GM18873 (cell line): ENCODE measurements around the gene KCTD3.

Experiments used
- ATAC-seq: cut with Tn5 transposase; IDR thresholded peaks from one replicate; pipeline ENCODE4 v1.9.1; 2021; ENCODE audit warnings: mild to moderate bottlenecking, moderate library complexity, moderate number of reproducible peaks; ENCODE audit not compliant: unreplicated experiment, low FRiP score

KCTD3 gene

DNA sequence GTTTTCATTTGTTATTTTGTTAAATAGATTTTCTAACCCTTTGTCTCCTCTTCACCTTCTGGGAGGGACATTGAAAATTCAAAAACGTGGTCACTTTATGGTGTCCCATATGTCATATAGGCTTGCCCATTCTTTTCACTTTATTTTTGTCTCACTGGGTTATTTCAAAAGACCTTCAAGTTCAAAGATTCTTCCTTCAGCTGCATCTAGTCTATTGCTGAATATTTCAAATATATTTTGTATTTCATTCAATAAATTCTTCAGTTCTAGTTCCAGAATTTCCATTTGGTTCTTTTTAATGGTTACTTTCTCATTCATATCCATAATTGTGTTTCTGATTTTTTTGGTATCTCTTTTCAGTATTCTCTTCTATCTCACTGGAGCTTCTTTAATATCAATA is 11.6 kb upstream of the KCTD3 start:
- no peak for ATAC-seq

- ATAC-seq = no peak
Observed at GRCh38 chr1:215556996-215557395, 10.1 kb upstream of the KCTD3 start.

DNA sequence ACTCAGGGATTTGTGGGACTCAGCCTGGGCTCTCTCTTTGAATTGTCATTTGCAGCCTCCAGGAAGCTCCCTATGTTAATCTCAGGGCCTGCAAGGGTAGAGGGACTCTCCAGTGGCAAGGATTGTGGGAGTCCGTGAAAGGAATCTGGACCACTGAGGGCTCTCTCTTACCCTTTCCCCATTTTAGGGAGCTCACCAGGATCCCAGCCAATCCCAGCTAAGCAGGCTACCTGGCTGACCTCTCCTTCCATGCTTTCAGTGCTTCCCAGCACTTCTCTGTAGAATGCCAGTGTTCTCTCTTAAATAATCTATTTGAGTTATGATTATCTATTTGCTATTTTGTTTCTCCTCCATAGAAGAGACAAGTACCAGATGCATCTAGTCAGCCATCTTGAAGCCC is 9.6 kb upstream of the KCTD3 start:
- ATAC-seq = no peak

DNA sequence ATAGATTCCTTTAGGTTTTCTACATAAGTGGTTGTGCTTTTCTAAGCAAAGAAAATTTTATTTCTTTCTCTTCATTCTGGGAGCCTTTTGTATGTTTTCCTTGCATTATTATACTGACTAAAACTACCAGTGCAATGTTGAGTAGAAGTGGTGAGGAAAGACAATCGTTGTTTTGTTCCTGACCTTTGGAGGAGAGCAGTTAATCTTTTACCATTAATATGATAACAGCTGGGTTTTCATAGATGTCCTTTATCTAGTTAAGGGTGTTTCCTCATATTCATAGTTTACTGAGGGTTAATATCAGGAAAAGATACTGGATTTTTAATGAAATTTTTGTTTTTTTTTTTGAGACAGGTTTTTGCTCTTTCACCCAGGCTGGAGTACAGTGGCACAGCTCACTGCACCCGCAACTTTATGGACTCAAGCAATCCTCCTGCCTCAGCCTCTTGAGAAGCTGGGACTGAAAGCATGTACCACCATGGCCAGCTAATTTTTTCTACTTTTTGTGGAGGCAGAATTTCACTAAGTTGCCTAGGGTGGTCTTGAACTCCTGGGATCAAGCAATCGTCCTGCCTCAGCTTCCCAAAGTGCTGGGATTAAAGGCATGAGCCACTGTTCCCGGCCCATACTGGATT is 9.0 kb upstream of the KCTD3 start:
- no peak for ATAC-seq

- peak; percentile 36 for ATAC-seq
Observed at GRCh38 chr1:215567491-215568298, 591 bp downstream of the KCTD3 start.

DNA sequence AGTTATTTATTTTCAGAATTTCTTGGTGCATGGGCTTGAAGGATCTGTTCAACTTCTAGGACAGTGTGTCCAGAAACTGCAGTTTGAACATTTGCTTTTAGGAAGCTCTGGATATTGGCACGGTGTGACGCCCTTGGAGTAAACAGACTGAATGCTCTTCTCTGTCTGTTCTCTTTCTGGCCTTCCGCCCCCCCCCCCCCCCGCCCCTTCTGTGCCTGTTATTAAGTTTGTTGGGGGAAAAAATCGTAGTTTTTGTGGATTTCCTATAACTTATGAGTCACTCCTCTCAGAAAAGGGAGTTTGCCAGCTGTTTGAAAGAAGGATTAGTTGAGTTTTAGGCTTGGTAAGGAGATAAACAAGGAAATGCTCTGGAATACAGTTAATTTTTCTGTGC is 1.2 kb downstream of the KCTD3 start:
- ATAC-seq = no peak

- no peak for ATAC-seq
Observed at GRCh38 chr1:215569986-215570824, 3.1 kb downstream of the KCTD3 start.

GRCh38 chr1:215581896-215582295 is 14.8 kb downstream of the KCTD3 start:
- no peak for ATAC-seq

- ATAC-seq = no peak
Observed at GRCh38 chr1:215583185-215583749, 16.2 kb downstream of the KCTD3 start.

- no peak for ATAC-seq
Observed at GRCh38 chr1:215584389-215584788, 17.3 kb downstream of the KCTD3 start.

GRCh38 chr1:215589650-215590435 is 22.7 kb downstream of the KCTD3 start:
- no peak for ATAC-seq

DNA sequence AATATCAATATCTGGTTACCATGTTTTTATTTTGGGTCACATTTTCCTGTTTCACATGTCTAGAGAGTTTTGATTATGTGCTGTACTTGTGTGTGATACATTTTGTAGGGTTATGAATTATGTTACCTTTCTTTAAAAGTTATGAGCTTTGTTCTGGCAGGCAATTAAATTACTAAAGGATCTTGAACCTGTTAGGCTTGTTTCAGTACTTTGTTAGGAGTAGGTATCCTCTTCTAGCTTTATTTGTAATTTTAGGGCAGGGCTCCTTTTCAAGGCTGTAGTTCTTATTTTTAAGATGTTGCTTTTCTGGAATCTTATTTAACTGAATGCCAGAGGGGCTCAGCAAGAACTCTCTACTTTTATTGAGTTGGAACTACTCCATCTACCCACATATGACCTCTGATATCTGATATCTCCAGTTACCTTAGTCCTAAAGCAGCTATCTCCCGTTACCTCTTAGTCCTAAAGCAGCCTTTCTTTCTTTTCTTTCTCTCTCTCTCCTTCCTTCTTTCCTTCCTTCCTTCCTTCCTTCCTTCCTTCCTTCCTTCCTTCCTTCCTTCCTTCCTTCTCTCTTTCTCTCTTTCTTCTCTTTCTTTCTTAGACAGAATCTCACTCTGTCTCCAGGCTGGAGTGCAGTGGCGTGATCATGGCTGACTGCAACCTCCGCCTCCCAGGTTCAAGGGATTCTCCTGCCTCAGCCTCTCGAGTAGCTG is 23.8 kb downstream of the KCTD3 start:
- ATAC-seq = no peak

GRCh38 chr1:215594640-215595039 is 27.5 kb downstream of the KCTD3 start:
- ATAC-seq = no peak

DNA sequence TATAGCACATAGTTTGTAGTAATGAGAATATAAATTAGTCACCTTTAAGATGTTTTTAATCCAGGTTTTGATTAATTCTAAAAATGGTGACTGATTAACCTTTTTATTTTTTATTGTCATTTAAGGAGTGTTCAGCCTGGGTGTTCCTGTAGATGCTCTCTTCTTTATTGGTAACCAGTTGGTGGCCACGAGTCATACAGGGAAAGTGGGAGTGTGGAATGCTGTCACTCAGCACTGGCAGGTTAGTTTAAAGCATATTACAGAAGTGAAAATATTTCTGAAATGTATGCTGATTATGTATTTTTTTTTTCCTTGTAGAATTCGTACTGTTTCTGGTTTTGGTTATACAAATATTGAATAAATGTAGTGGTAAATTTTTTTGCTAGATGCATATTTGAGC is 28.1 kb downstream of the KCTD3 start:
- no peak for ATAC-seq

GRCh38 chr1:215597961-215598360 is 30.9 kb downstream of the KCTD3 start:
- ATAC-seq = no peak

GRCh38 chr1:215599418-215600074 is 32.4 kb downstream of the KCTD3 start:
- ATAC-seq = no peak

DNA sequence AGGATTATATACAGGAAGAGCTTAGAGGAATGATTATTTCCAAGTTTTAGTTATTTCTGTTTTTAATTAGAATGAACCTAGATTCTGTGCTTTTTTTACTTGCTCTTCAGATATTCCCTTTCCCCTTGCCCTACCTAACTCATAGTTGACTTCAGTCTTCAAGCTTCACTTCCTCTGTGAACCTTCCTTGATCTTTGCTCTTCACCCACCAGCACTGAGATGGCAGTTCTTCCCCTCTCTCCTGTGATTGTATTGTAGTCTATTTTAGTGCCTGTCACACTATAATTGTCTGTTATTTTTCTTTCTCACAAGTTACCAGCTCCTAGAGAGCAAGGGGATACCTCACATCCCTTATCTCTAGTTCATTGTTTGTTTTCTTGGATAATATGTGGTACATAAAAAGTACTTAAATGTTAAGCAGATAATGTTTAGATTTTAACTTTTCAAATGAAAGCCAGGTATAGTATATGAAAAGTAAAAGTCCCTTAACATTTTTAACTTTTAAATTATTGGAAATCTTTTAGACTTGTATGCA is 33.2 kb downstream of the KCTD3 start:
- no peak for ATAC-seq

DNA sequence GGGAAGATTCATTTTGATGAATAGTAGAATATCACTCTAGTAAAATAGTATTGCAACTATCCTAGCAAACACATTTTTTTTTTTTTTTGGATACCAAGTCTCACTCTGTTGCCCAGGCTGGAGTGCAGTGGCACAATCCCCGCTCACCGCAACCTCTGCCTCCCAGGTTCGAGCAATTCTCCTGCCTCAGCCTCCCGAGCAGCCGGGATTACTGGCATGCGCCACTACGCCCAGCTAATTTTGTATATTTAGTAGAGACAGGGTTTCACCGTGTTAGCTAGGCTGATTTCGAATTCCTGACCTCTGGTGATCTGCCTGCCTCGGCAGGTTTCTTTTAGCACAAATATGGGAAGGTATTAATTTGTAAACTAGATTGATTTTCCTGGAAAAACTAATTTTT is 33.8 kb downstream of the KCTD3 start:
- ATAC-seq = no peak

GRCh38 chr1:215601276-215601675 is 34.2 kb downstream of the KCTD3 start:
- ATAC-seq = no peak
